ENCODE results near the gene POU2F1. TPM values are rescaled to one million over a fixed set of nuclear protein-coding genes. Genes with fewer than 3 reads are reported as not detected.

The POU2F1 gene
- 4.8 and 5.6 TPM in 2 replicates for total RNA-seq (2014; rRNA removed)
- 1.8 TPM for polyA plus RNA-seq (2012)

GRCh38 chr1:167220537-167221125, at the start of gene POU2F1:
POU2F1 (plus strand) TSS chr1:167220886; CDS start chr1:167220898, 12 bp downstream.
- DNase-seq (ENCODE audit: low read depth): peak; percentile 96

GRCh38 chr1:167171286-167171929, 49.3 kb upstream of the POU2F1 start:
- peak; percentile 73 for DNase-seq (ENCODE audit: low read depth)

DNA sequence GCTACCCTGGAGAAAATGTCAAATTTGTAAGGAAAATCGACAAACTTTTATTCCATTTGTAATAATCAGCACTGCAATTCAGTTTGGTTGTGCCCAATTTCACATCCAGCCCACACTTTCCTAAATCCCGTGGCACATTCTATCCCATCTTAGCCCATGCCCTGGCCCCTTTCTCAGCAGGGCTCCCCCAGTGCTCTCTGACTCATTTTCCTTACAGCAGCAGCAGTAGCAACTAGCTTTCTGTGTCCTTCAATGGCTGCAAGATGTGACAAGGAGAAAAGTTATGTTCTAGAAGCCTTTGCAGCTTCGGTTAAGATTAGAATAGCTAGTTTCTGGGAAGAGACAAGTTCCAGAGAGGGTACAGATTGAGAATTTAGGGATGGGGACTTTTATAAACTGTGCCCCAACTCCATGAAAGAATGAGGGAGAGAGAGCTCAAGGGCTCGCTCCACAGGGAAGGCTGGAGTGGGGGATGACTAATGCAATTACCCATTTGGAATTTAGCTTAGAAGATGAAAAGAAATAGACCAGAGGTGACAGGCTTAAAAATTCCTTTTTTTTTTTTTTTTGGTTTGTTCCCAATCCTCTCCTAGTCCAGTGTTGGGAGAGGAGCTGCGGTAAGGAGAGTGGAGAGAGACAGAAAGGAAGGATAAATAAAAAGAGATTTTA, 47.0 kb upstream of the POU2F1 start:
- peak; percentile 82 for DNase-seq (ENCODE audit: low read depth)

GRCh38 chr1:167175901-167176300, 44.8 kb upstream of the POU2F1 start:
- DNase-seq (ENCODE audit: low read depth): peak; percentile 63

GRCh38 chr1:167178831-167179230, 41.9 kb upstream of the POU2F1 start:
- DNase-seq (ENCODE audit: low read depth): no peak

DNA sequence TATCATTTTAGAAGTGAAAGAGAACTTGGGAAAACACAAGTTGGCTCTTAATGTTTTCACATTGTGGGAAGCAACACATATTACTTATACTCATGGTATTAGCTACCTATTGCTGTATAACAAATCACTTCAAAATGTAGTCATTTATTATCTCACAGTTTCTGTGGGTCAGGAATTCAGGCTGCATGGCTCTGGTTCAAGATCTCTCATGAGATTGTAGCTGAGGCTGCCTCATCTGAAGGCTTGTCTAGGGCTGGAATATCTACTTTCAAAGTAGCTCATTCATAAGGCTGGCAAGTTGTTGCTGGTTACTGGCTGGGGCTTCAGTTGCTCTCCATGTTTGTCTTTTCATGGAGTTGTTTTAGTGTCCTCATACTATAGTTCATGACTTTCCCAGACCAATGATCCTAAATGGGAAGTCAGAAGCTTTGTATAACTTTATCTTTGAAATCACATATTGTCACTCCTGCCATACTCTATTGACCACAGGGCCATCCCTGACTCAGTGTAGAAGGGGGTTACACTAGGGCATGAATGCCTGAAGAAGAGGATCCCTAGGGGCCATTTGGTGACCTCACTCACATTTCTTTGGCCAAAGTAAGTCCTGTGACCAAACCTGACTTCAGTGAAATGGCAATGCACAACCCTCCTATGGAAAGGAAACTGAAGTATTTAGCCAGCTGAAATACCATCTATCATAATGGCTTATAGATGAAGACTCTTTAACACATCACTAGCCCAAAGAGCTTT, 37.9 kb upstream of the POU2F1 start:
- no peak for DNase-seq (ENCODE audit: low read depth)

GRCh38 chr1:167184081-167184480, 36.6 kb upstream of the POU2F1 start:
- DNase-seq (ENCODE audit: low read depth): no peak

DNA sequence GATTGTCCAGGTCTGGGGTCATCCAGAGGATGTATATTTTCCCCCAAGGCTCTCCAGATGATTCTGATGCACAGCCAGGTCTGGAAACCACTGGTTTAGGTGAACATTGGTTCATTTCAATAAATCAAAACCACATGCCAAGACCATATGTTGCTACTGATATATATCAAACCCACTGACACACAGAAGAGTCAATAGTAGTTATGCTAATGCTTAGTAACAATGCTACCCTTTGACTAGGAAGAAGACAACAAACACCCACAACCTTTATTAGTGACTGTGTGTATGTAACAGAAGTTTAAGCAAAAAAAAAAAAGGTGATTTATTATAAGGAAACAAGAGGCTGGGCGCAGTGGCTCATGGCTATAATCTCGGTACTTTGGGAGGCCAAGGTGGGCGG, 35.6 kb upstream of the POU2F1 start:
- DNase-seq (ENCODE audit: low read depth): no peak

DNA sequence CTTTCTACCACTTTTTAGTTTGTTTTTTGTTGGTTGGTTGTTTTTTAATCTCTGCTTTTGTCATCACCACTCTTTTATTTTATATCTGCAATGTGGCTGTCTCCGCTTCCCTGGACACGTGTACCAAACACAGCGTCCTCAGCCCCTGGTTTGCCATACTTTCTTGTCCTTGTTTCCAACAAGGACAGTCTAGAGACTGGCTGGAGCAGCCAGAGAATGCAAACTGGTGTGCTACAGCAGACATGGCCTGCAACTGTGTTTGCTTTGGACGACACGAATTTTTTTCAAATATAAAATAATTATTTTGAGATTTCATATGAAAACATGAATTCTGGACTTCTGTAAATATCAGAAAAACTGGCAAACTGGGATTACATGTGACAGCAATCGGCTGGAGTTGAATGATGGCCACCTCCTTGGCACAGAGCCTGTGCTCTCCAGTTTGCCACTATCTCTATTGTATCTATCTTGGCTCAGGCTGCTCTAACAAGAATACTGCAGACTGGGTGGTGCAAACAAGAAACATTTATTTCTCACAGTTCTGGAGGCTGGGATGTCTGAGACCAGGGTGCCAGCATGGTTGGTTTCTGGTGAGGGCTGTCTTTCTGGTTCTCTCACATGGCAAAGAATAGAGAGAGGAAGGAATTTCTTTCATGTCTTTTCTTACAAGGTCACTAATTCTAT, 34.6 kb upstream of the POU2F1 start:
- DNase-seq (ENCODE audit: low read depth): no peak

GRCh38 chr1:167186771-167187170, 33.9 kb upstream of the POU2F1 start:
- DNase-seq (ENCODE audit: low read depth): no peak

- DNase-seq (ENCODE audit: low read depth): no peak
Observed at GRCh38 chr1:167190747-167191237, 29.9 kb upstream of the POU2F1 start.

GRCh38 chr1:167191958-167192357, 28.7 kb upstream of the POU2F1 start:
- no peak for DNase-seq (ENCODE audit: low read depth)

GRCh38 chr1:167194182-167194581, 26.5 kb upstream of the POU2F1 start:
- DNase-seq (ENCODE audit: low read depth): no peak

GRCh38 chr1:167196166-167196565, 24.5 kb upstream of the POU2F1 start:
- peak; percentile 37 for DNase-seq (ENCODE audit: low read depth)

DNA sequence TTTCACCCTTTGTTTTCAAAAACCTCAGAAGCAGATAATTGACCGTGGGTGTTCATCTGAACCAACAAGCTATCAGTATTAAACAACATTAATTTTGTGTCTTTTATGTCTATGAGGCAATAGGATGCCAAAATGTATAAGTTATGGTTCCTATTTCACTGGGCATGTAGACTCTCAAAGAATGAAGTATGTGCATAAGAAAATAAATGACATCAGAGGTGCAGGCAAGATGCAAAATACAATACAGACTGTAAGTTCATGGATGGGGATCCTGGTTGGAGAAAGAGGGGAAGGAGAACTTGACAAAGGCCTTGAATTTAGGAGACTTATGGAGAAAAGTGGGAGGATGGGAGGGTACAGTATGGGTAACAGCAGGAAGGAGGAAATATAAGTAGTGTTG, 23.4 kb upstream of the POU2F1 start:
- no peak for DNase-seq (ENCODE audit: low read depth)

GRCh38 chr1:167197692-167198091, 23.0 kb upstream of the POU2F1 start:
- DNase-seq (ENCODE audit: low read depth): peak; percentile 49

- DNase-seq (ENCODE audit: low read depth): no peak
Observed at GRCh38 chr1:167198518-167199133, 22.1 kb upstream of the POU2F1 start.

- no peak for DNase-seq (ENCODE audit: low read depth)
Observed at GRCh38 chr1:167199656-167200055, 21.0 kb upstream of the POU2F1 start.

DNA sequence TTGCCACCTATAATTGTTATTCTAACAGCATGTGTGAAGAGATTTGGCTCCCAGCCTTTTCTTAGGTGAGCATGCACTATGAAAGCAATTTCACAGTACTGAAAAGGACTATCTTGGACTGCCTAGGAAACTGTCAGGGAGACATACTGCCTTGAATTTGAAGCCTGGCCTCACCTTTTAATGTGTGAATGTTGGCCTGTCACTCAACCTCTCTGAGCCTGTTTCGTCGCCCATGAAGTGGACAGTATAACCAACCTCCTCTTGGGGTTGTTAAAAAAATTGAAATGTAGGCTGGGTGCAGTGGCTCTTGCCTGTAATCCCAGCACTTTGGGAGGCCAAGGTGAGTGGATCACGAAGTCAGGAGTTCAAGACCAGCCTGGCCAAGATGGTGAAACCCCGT, 20.4 kb upstream of the POU2F1 start:
- DNase-seq (ENCODE audit: low read depth): no peak

DNA sequence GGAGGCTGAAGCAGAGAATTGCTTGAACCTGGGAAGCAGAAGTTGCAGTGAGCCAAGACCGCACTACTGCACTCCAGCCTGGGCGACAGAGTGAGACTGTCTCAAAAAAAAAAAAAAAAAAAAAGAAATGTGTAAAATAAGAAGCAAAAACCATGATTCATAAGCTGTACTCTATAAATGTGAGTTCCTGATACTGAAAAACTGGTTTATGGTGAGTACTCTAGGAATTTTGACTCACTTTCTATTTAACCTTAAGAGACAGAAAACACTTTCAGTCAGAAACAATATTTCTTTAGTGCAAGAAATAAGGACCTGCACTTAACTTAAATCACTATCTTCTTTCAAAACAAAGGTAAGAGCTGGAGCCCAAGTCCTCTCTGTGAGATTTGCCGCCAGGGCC, 19.9 kb upstream of the POU2F1 start:
- no peak for DNase-seq (ENCODE audit: low read depth)

- DNase-seq (ENCODE audit: low read depth): no peak
Observed at GRCh38 chr1:167202049-167202448, 18.6 kb upstream of the POU2F1 start.

Measured in LHCN-M2 (cell line).